GM21526 (cell line): ENCODE results near the gene DGKQ.

Source experiments
- ATAC-seq: cut with Tn5 transposase; IDR thresholded peaks from one replicate; pipeline ENCODE4 v1.9.1; 2021; ENCODE audit warnings: moderate library complexity; ENCODE audit not compliant: unreplicated experiment, low FRiP score

DGKQ gene

GRCh38 chr4:963276-964225, 9.8 kb downstream of the DGKQ start:
- ATAC-seq = no peak

- no peak for ATAC-seq
Observed at GRCh38 chr4:962231-963208, 10.8 kb downstream of the DGKQ start.

GRCh38 chr4:961351-962230, 11.8 kb downstream of the DGKQ start:
- ATAC-seq = no peak

- no peak for ATAC-seq
Observed at GRCh38 chr4:960636-961350, 12.6 kb downstream of the DGKQ start.

DNA sequence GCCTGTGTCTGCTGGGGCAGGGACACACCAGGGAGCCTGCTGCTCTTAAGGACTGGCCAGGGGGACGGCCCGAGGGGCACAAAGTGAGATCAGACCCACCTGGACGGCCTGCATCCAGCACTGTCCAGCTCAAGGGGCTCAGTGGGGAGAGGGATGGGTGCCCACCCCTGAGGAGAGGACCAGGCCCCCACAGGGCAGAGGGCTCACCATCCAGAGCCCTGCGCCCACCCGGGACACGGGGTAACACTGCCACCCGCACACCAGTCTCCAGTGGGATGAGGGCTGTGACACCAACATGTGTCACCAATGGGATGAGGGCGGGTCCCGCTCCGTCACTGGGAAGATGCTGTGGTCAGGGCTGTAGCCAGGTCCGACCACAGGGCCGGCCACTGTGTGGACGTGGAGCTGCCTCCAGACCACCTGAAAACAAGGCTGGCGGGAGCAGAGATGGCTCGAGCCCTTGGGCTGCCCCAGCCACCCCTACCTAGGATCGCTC, 13.2 kb downstream of the DGKQ start:
- ATAC-seq = no peak

GRCh38 chr4:959338-960139, 13.8 kb downstream of the DGKQ start:
- no peak for ATAC-seq

DNA sequence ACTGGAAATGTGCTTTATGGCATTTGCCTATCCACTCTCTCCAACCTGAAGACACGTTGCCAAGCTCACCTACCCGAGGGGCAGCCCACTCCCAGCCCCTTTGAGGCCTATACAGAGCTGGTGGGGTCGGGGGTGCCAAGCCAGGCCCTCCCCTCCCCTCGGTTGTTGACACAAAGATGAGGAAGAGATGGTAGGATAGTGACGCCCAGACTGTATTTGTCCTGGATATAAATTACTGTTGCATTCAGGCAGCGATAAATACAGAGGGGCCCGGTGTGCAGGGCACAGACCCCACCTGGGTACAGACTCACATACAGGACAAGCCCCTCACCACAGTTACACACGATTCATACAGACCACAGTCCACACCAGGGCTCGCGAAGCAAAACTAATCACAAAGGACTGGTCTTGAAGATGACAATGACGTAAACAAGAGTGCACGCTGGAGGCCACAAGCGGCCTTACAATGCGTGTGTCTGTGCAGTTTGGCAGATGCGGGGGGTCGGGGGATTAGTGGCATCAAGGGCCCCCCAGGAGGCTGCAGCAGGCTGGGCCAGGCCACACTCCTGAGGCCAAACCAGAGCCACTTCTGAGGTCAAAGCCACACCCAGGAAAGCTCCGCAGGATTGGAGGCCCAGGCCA, 14.6 kb downstream of the DGKQ start:
- ATAC-seq = no peak

- ATAC-seq = no peak
Observed at GRCh38 chr4:958314-958665, 15.1 kb downstream of the DGKQ start.

DNA sequence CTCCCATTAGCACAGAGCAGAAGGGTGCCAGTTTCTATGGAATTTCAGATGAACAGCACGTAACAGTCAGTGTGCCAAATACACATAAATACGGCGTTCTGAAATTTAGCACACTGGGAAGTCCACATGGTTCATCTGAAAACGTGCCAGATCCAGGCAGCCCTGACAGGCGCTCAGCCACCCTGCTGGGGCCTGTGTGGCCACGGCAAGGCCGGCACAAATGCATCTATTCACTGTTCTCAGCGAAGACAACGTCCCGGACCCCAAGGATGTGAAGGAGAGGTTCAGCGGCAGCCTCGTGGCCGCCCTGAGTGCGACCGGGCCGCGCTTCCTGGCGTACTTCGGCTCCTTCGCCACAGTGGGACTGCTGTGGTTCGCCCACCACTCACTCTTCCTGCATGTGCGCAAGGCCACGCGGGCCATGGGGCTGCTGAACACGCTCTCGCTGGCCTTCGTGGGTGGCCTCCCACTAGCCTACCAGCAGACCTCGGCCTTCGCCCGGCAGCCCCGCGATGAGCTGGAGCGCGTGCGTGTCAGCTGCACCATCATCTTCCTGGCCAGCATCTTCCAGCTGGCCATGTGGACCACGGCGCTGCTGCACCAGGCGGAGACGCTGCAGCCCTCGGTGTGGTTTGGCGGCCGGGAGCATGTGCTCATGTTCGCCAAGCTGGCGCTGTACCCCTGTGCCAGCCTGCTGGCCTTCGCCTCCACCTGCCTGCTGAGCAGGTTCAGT, 15.6 kb downstream of the DGKQ start:
- no peak for ATAC-seq

- no peak for ATAC-seq
Observed at GRCh38 chr4:957231-957580, 16.2 kb downstream of the DGKQ start.

- no peak for ATAC-seq
Observed at GRCh38 chr4:956531-957230, 16.7 kb downstream of the DGKQ start.

DNA sequence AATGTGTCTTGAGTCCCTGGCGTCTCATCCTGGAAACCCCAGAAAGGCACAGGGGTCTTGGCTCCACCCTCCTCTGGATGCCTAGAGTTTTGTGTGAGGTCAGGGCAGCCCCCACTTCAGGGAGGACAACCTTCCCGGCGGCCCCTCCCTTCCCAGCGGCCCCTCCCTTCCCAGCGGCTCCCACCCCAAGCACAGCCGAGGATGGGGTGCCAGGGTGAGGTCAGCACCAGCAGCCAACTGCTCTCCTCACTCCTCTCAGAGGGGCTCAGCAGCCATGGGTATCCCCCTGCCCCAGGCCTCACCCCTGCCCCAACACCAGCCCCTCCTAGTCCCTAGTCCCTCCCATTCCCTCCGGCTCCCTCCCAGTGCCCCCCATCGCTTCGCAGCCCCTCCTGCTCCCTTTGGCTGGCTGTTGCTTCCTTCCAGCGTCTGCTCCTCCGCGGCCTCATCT, 17.4 kb downstream of the DGKQ start:
- ATAC-seq = no peak

- no peak for ATAC-seq
Observed at GRCh38 chr4:955161-955921, 18.0 kb downstream of the DGKQ start.

DNA sequence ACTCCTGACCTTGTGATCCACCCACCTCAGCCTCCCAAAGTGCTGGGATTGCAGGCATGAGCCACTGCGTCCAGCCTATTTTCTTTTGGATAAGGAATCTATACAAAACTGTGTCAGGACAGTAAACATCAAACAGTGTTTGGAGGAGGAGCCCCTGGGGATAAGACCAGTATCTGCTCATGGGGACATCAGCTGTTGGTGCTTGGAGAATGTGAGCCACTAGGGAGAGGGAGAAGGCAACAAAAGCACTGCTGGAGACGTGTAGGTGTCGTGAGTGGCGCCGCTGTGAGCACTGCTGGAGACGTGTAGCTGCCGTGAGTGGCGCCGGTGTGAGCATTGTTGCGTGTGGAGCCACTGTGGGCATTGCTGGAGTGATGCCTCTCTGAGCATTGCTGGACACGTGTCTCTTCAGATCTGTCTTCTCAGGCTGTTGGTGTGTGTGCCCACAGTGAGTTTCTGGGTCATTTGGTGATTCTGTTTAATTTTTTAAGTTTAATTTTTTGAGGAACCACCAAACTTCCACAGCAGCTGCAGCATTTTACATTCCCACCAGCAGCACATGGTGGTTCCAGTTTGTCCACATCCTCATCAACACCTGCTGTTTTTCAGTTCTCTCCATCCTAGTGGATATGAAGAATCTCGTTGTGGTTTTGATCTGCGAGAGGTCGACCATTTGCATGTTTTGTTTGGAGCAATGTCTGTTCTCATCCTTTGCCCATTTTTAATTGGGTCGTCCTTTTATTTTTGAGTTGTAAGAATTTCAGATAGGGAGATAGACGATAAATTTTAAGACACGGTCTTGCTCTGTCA, 19.0 kb downstream of the DGKQ start:
- ATAC-seq = no peak

- no peak for ATAC-seq
Observed at GRCh38 chr4:953574-953915, 19.8 kb downstream of the DGKQ start.
